Loucy (cell line): ENCODE measurements around the gene RAB1A.
"Not testable (repeated sequence)": the region's sequence is repeated elsewhere in the genome, so short reads cannot be mapped to it uniquely, and the experiment has no call there.

ENCODE experiments used
- H2AFZ ChIP-seq: fragments of 200-600 bp; sonication (generic); 2 replicates; pipeline ENCODE4 v1.6.0; 2016; ENCODE audit warnings: antibody characterized with exemption, mild to moderate bottlenecking, low read length, moderate library complexity
- H3F3A ChIP-seq: fragments of 200-600 bp; 2 replicates; pipeline ENCODE4 v1.6.0; 2016; ENCODE audit warnings: antibody characterized with exemption, low read depth, mild to moderate bottlenecking
- H3K27me3 ChIP-seq: fragments of 200-600 bp; sonication (generic); 2 replicates; pipeline ENCODE4 v1.6.1; 2014; ENCODE audit warnings: low read length, mild to moderate bottlenecking; ENCODE audit not compliant: insufficient read depth, poor library complexity, severe bottlenecking
- H3K36me3 ChIP-seq: fragments of 200-600 bp; sonication (generic); 2 replicates; pipeline ENCODE4 v1.6.1; 2016; ENCODE audit warnings: low read length; ENCODE audit not compliant: insufficient read depth
- H3K4me1 ChIP-seq: fragments of 200-600 bp; sonication (generic); 2 replicates; pipeline ENCODE4 v1.5.1; 2014; ENCODE audit warnings: low read length, mild to moderate bottlenecking; ENCODE audit not compliant: insufficient read depth, poor library complexity, severe bottlenecking
- H3K4me2 ChIP-seq: fragments of 200-600 bp; sonication (generic); 2 replicates; pipeline ENCODE4 v1.6.0; 2014; ENCODE audit warnings: antibody characterized with exemption, low read length, low read depth, mild to moderate bottlenecking; ENCODE audit not compliant: poor library complexity, severe bottlenecking
- H3K4me3 ChIP-seq: fragments of 200-600 bp; sonication (generic); 2 replicates; pipeline ENCODE4 v1.5.1; 2014; ENCODE audit warnings: low read length, mild to moderate bottlenecking, mixed read lengths; ENCODE audit not compliant: poor library complexity, severe bottlenecking
- H3K79me2 ChIP-seq: fragments of 200-600 bp; sonication (generic); 2 replicates; pipeline ENCODE4 v1.6.1; 2014; ENCODE audit warnings: low read length; ENCODE audit not compliant: insufficient read depth
- H3K9ac ChIP-seq: fragments of 200-600 bp; sonication (generic); 2 replicates; pipeline ENCODE4 v1.6.0; 2014; ENCODE audit warnings: mild to moderate bottlenecking, low read depth, low read length, moderate library complexity; ENCODE audit not compliant: poor library complexity, severe bottlenecking
- H3K9me2 ChIP-seq: fragments of 200-600 bp; sonication (generic); replicated peaks from 2 replicates; pipeline ENCODE4 v1.6.1; 2016; ENCODE audit warnings: low read depth, low read length, mixed read lengths
- H3K9me3 ChIP-seq: fragments of 200-600 bp; sonication (generic); 2 replicates; pipeline ENCODE4 v1.6.1; 2014; ENCODE audit warnings: mild to moderate bottlenecking, antibody characterized with exemption, low read length, low read depth; ENCODE audit not compliant: insufficient read depth
- H4K20me1 ChIP-seq: fragments of 200-600 bp; sonication (generic); 2 replicates; pipeline ENCODE4 v1.6.0; 2014; ENCODE audit warnings: antibody characterized with exemption, low read length, mild to moderate bottlenecking; ENCODE audit not compliant: insufficient read depth, poor library complexity, severe bottlenecking
- CTCF ChIP-seq: fragments of 200-600 bp; sonication (generic); conservative IDR thresholded peaks from 2 replicates; pipeline ENCODE4 v1.5.1; 2014; ENCODE audit warnings: mild to moderate bottlenecking, antibody characterized with exemption, low read length
- EZH2phosphoT487 ChIP-seq: fragments of 200-600 bp; IDR thresholded peaks from 2 replicates; pipeline ENCODE4 v1.6.1; 2018; ENCODE audit warnings: antibody characterized with exemption, mild to moderate bottlenecking, moderate library complexity, borderline replicate concordance

RAB1A gene

GRCh38 chr2:65129286-65129825, 550 bp downstream of the RAB1A start:
- Histone ChIP-seq H2AFZ (peak overlapping the region; percentile 72), H4K20me1 (peaks cover 54% of the 10 kb centered on the region), H3K9ac (peak overlapping the region; percentile 89), H3K36me3 (no peaks in the 10 kb centered on the region), H3F3A (no peaks in the 10 kb centered on the region), H3K27me3 (no peaks in the 10 kb centered on the region), H3K9me3 (no peaks in the 10 kb centered on the region), H3K4me1 (peaks cover 28% of the 10 kb centered on the region), H3K4me2 (peak overlapping the region; percentile 84), H3K9me2 (no peaks in the 10 kb centered on the region), H3K4me3 (peak overlapping the region; percentile 80), H3K79me2 (peaks cover 55% of the 10 kb centered on the region)
- no peak for TF ChIP-seq CTCF
- no peak for TF ChIP-seq EZH2phosphoT487

- peaks cover 64% of the 10 kb centered on the region for H3K79me2 ChIP-seq
- H3K4me1 ChIP-seq: peaks cover 30% of the 10 kb centered on the region
- no peak for TF ChIP-seq CTCF
- TF ChIP-seq EZH2phosphoT487: no peak
- H3K9ac ChIP-seq: peak overlapping the region; percentile 89
- H3K27me3 ChIP-seq: no peaks in the 10 kb centered on the region
- no peaks in the 10 kb centered on the region for H3K9me3 ChIP-seq
- H3K9me2 ChIP-seq: no peaks in the 10 kb centered on the region
- no peaks in the 10 kb centered on the region for H3F3A ChIP-seq
- no peaks in the 10 kb centered on the region for H3K36me3 ChIP-seq
- peak overlapping the region; percentile 84 for H3K4me2 ChIP-seq
- H3K4me3 ChIP-seq: peak overlapping the region; percentile 80
- peaks cover 62% of the 10 kb centered on the region for H4K20me1 ChIP-seq
- H2AFZ ChIP-seq: no peak overlapping the region
Measured at GRCh38 chr2:65128297-65129190, 1.4 kb downstream of the RAB1A start.

- peaks cover 88% of the 10 kb centered on the region for H4K20me1 ChIP-seq
- H2AFZ ChIP-seq, H3K9me3 ChIP-seq, H3K9ac ChIP-seq, H3K9me2 ChIP-seq, H3K36me3 ChIP-seq, H3F3A ChIP-seq, H3K27me3 ChIP-seq: not testable (repeated sequence)
- peaks cover 94% of the 10 kb centered on the region for H3K79me2 ChIP-seq
- H3K4me2 ChIP-seq: peak overlapping the region; percentile 84
- peak overlapping the region; percentile 80 for H3K4me3 ChIP-seq
- H3K4me1 ChIP-seq: peaks cover 34% of the 10 kb centered on the region
Measured at GRCh38 chr2:65125457-65125856, 4.4 kb downstream of the RAB1A start.
